IMR-90 (cell line): ENCODE data around the gene GAB1. TPM values are rescaled to one million over a fixed set of nuclear protein-coding genes. Genes with fewer than 3 reads are reported as not detected.

Experiments used
- ATAC-seq: fragments of 200-7000 bp; cut with Tn5 transposase; 2 replicates; pipeline ENCODE4 v1.9.1; 2020; ENCODE audit warnings: low read depth, mild to moderate bottlenecking, moderate library complexity
- BruUV-seq: library from RNA; stranded (reverse); fragments of 400-500 nt; replicated peaks from 2 replicates; lab custom pipeline; 2021; lab: Mats Ljungman, UMichigan
- CTCF ChIA-PET: fragments of 300-600 bp; formaldehyde crosslinking; extraction: SDS; loops from one replicate; lab custom pipeline; 2021; ENCODE audit warnings: antibody characterized with exemption; lab: Yijun Ruan, JAX
- POLR2A ChIA-PET: fragments of 300-600 bp; sonication (Branson Sonifier 250); formaldehyde crosslinking; loops from one replicate; lab custom pipeline; 2022; ENCODE audit warnings: antibody characterized with exemption; ENCODE audit not compliant: unreplicated experiment; lab: Charles Lee
- DNase-seq: peaks from one replicate; pipeline ENCODE4 v3.0.0; 2013
- H2AFZ ChIP-seq: replicated peaks from 2 replicates; pipeline ENCODE3; 2013; ENCODE audit warnings: low read length, mild to moderate bottlenecking; ENCODE audit not compliant: poor library complexity
- H2AK5ac ChIP-seq: 2 replicates; pipeline ENCODE4 v1.6.1; 2013; ENCODE audit warnings: low read depth, low read length, inconsistent platforms
- H2AK9ac ChIP-seq: replicated peaks from 2 replicates; pipeline ENCODE3; 2013; ENCODE audit warnings: mild to moderate bottlenecking, low read depth, low read length, moderate library complexity; ENCODE audit not compliant: poor library complexity
- H2BK120ac ChIP-seq: 2 replicates; pipeline ENCODE4 v1.6.1; 2013; ENCODE audit warnings: low read depth, low read length, inconsistent platforms
- H2BK15ac ChIP-seq: 3 replicates; pipeline ENCODE4 v1.6.1; 2013; ENCODE audit warnings: low read depth, low read length, inconsistent platforms
- H2BK20ac ChIP-seq: 2 replicates; pipeline ENCODE4 v1.6.1; 2013; ENCODE audit warnings: low read depth, mild to moderate bottlenecking, inconsistent platforms, low read length, moderate library complexity
- H2BK5ac ChIP-seq: 2 replicates; pipeline ENCODE4 v1.6.1; 2013; ENCODE audit warnings: mild to moderate bottlenecking, low read depth, low read length, inconsistent platforms; ENCODE audit not compliant: poor library complexity, severe bottlenecking
- H3K14ac ChIP-seq: replicated peaks from 2 replicates; pipeline ENCODE4 v1.6.1; 2013; ENCODE audit warnings: low read depth, low read length, inconsistent platforms
- H3K18ac ChIP-seq: 2 replicates; pipeline ENCODE4 v1.6.1; 2013; ENCODE audit warnings: low read depth, low read length, control low read depth
- H3K23ac ChIP-seq: 2 replicates; pipeline ENCODE4 v1.6.1; 2013; ENCODE audit warnings: low read depth, low read length, inconsistent platforms
- H3K27ac ChIP-seq: 2 replicates; pipeline ENCODE4 v1.5.1; 2013; ENCODE audit warnings: mild to moderate bottlenecking, control low read depth, low read length; ENCODE audit not compliant: insufficient read depth
- H3K27me3 ChIP-seq: 2 replicates; pipeline ENCODE4 v1.6.1; 2013; ENCODE audit warnings: low read length; ENCODE audit not compliant: control insufficient read depth, insufficient read depth
- H3K36me3 ChIP-seq: 2 replicates; pipeline ENCODE4 v1.6.1; 2013; ENCODE audit warnings: low read length, mixed read lengths; ENCODE audit not compliant: control insufficient read depth, insufficient read depth
- H3K4ac ChIP-seq: 2 replicates; pipeline ENCODE4 v1.6.1; 2013; ENCODE audit warnings: low read depth, low read length, inconsistent platforms
- H3K4me1 ChIP-seq: 2 replicates; pipeline ENCODE4 v1.6.1; 2013; ENCODE audit warnings: low read length, mixed read lengths; ENCODE audit not compliant: control insufficient read depth, insufficient read depth
- H3K4me2 ChIP-seq: 2 replicates; pipeline ENCODE4 v1.6.1; 2013; ENCODE audit warnings: low read depth, mild to moderate bottlenecking, control low read depth, low read length, moderate library complexity
- H3K4me3 ChIP-seq: 2 replicates; pipeline ENCODE4 v1.5.1; 2013; ENCODE audit warnings: low read depth, mild to moderate bottlenecking, control low read depth, low read length, moderate library complexity; ENCODE audit not compliant: insufficient read depth
- H3K56ac ChIP-seq: 2 replicates; pipeline ENCODE4 v1.6.1; 2013; ENCODE audit warnings: low read length, inconsistent platforms; ENCODE audit not compliant: insufficient read depth; ENCODE audit errors: extremely low read depth
- H3K79me1 ChIP-seq, 2 experiments: 2 replicates each; pipeline ENCODE4 v1.6.1; 2013; ENCODE audit warnings: low read length in 2 of 2, inconsistent platforms in 1 of 2, low read depth in 1 of 2
- H3K9ac ChIP-seq: 2 replicates; pipeline ENCODE4 v1.6.1; 2013; ENCODE audit warnings: low read depth, low read length, control low read depth
- H3K9me1 ChIP-seq: 2 replicates; pipeline ENCODE4 v1.6.1; 2013; ENCODE audit warnings: low read length, inconsistent platforms; ENCODE audit not compliant: insufficient read depth
- H3K9me3 ChIP-seq: 2 replicates; pipeline ENCODE4 v1.6.1; 2013; ENCODE audit warnings: low read length; ENCODE audit not compliant: control insufficient read depth, insufficient read depth
- H4K20me1 ChIP-seq: 2 replicates; pipeline ENCODE4 v1.6.1; 2013; ENCODE audit warnings: low read length, inconsistent platforms; ENCODE audit not compliant: insufficient read depth
- H4K5ac ChIP-seq: 2 replicates; pipeline ENCODE4 v1.6.1; 2013; ENCODE audit warnings: mild to moderate bottlenecking, low read depth, low read length, control low read depth
- H4K8ac ChIP-seq, 2 experiments: 2 replicates each; pipeline ENCODE4 v1.6.1; 2013; ENCODE audit warnings: low read depth in 2 of 2, low read length in 2 of 2, control low read depth in 1 of 2, inconsistent platforms in 1 of 2
- H4K91ac ChIP-seq: 2 replicates; pipeline ENCODE4 v1.6.1; 2013; ENCODE audit warnings: low read depth, low read length, inconsistent platforms; ENCODE audit not compliant: insufficient read depth
- BHLHE40 ChIP-seq: fragments of 150-350 bp; IDR thresholded peaks from 2 replicates; pipeline ENCODE4 v1.6.1; 2016; ENCODE audit warnings: mild to moderate bottlenecking, low read depth, low read length
- CEBPB ChIP-seq: IDR thresholded peaks from 2 replicates; pipeline ENCODE4 v1.6.1; 2012; ENCODE audit warnings: low read depth, low read length, improper control_type of control experiment
- CHD1 ChIP-seq: IDR thresholded peaks from 2 replicates; pipeline ENCODE4 v1.6.1; 2012; ENCODE audit warnings: low read depth, low read length, improper control_type of control experiment
- MAFK ChIP-seq: IDR thresholded peaks from 2 replicates; pipeline ENCODE4 v1.6.1; 2012; ENCODE audit warnings: low read depth, low read length, improper control_type of control experiment
- MAZ ChIP-seq: IDR thresholded peaks from 2 replicates; pipeline ENCODE4 v1.6.1; 2012; ENCODE audit warnings: low read depth, mild to moderate bottlenecking, low read length, improper control_type of control experiment, moderate library complexity, borderline replicate concordance
- NFE2L2 ChIP-seq: fragments of 150-350 bp; IDR thresholded peaks from 2 replicates; pipeline ENCODE4 v1.6.1; 2016; ENCODE audit warnings: low read depth, mild to moderate bottlenecking, low read length
- POLR2A ChIP-seq: IDR thresholded peaks from 2 replicates; pipeline ENCODE4 v1.6.1; 2012; ENCODE audit warnings: mild to moderate bottlenecking, low read depth, low read length
- RAD21 ChIP-seq: IDR thresholded peaks from 2 replicates; pipeline ENCODE4 v1.6.1; 2012; ENCODE audit warnings: low read length, improper control_type of control experiment
- RCOR1 ChIP-seq: IDR thresholded peaks from 2 replicates; pipeline ENCODE4 v1.6.1; 2012; ENCODE audit warnings: mild to moderate bottlenecking, low read length, improper control_type of control experiment; ENCODE audit not compliant: insufficient replicate concordance
- RFX5 ChIP-seq: IDR thresholded peaks from 2 replicates; pipeline ENCODE4 v1.8.0; 2012; ENCODE audit warnings: low read depth, mild to moderate bottlenecking, low read length, moderate library complexity
- SMC3 ChIP-seq: fragments of 150-350 bp; IDR thresholded peaks from 2 replicates; pipeline ENCODE4 v1.6.1; 2016; ENCODE audit warnings: low read depth, mild to moderate bottlenecking, antibody characterized with exemption, low read length, moderate library complexity
- WGBS, 2 experiments: methylation state at CpG; one replicate each; pipeline versions ENCODE4 v1.1.5 to v1.1.7; 2013; ENCODE audit warnings: missing lambda C conversion rate in 2 of 2; ENCODE audit not compliant: insufficient read length in 1 of 2; ENCODE audit errors: extremely low coverage in 2 of 2; 5-methylcytosine and 5-hydroxymethylcytosine counted together
- dilution Hi-C: fragments of 300-500 bp; cut with HindIII; formaldehyde crosslinking; loops from one replicate; pipeline ENCODE4 v1.14.3; 2018; ENCODE audit warnings: low sequenced_read_pairs; ENCODE audit not compliant: unreplicated experiment
- in situ Hi-C: fragments of 300-500 bp; cut with MboI; formaldehyde crosslinking; loops from 3 replicates; pipeline ENCODE4 v1.14.3; 2019; ENCODE audit warnings: low sequenced_read_pairs, inconsistent platforms, mixed read lengths
- intact Hi-C: fragments of 100-400 bp; cut with micrococcal nuclease; formaldehyde crosslinking; loops from 2 replicates; pipeline ENCODE4 v1.10.0; 2022
- polyA plus RNA-seq, 3 experiments: library from polyadenylated mRNA; depleted of rRNA; stranded (reverse); fragments of >200 nt; gene quantifications; 2 replicates each; pipeline ENCODE4 v1.2.3, GENCODE V29; 2012; ENCODE audit warnings: low replicate concordance in 1 of 3
- total RNA-seq: library from RNA; depleted of rRNA; stranded (reverse); fragments of >200 nt; gene quantifications from 2 replicates; pipeline ENCODE4 v1.2.3, GENCODE V29; 2012
- TF ChIP-seq, protein P1 (sequence below): conservative IDR thresholded peaks from 2 replicates; pipeline ENCODE4 v1.5.1; 2012; ENCODE audit warnings: mild to moderate bottlenecking, low read depth, low read length, improper control_type of control experiment
- TF ChIP-seq, protein P2 (sequence below): fragments of 150-350 bp; IDR thresholded peaks from 2 replicates; pipeline ENCODE4 v1.6.1; 2016; ENCODE audit warnings: low read depth, mild to moderate bottlenecking, low read length, moderate library complexity, borderline replicate concordance
- TF ChIP-seq, protein P3 (sequence below): fragments of 150-350 bp; IDR thresholded peaks from 2 replicates; pipeline ENCODE4 v1.6.1; 2017; ENCODE audit warnings: mild to moderate bottlenecking, antibody characterized with exemption, low read length, low read depth

GAB1 gene
- total and polyA plus RNA-seq, 2 of the 4 experiments (the other 2 are of a cell fraction), result 2.8 to 12.0 TPM

DNA sequence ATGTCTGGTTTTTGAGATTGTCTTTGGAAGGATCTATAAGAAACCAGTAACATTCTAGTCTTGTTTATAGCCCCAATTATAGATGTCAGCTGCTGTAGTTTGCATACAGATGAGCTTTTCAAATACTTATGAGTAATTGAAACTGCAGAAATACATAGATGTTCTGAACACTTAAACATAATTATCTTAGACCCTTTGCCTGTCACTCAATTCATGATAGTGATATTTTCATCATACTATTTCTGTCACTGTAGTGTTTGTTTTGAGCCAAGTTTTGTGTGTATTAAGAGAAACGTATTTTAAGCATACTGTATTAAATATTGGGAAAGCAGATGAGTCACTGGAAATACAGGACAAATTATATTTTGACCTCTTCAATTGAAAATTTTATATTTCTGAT is 107.1 kb downstream of the GAB1 start:
- no TSS peak for BruUV-seq
- H4K91ac ChIP-seq, result no peak overlapping the region
- no peak overlapping the region for H3K18ac ChIP-seq
- CTCF ChIA-PET, result interaction anchor here (0.9 to 1.4 kb wide), 2 partner anchors 10 to 17 kb away, joined by 3 read pairs; no protein-coding TSS in a partner anchor
- intact Hi-C loops (no loop called here), dilution Hi-C loops (no loop called here), in situ Hi-C loops (no loop called here)
- H3K9ac ChIP-seq, result no peak overlapping the region
- POLR2A ChIA-PET, result no interaction called here
- H4K20me1 ChIP-seq, result no peaks in the 10 kb centered on the region
- TF ChIP-seq SMC3 (no peak), RFX5 (no peak), CHD1 (no peak), MAZ (no peak), POLR2A (no peak), RCOR1 (no peak), CEBPB (no peak), NFE2L2 (no peak), BHLHE40 (no peak), MAFK (no peak), RAD21 (no peak)
- TF ChIP-seq, protein P1, sequence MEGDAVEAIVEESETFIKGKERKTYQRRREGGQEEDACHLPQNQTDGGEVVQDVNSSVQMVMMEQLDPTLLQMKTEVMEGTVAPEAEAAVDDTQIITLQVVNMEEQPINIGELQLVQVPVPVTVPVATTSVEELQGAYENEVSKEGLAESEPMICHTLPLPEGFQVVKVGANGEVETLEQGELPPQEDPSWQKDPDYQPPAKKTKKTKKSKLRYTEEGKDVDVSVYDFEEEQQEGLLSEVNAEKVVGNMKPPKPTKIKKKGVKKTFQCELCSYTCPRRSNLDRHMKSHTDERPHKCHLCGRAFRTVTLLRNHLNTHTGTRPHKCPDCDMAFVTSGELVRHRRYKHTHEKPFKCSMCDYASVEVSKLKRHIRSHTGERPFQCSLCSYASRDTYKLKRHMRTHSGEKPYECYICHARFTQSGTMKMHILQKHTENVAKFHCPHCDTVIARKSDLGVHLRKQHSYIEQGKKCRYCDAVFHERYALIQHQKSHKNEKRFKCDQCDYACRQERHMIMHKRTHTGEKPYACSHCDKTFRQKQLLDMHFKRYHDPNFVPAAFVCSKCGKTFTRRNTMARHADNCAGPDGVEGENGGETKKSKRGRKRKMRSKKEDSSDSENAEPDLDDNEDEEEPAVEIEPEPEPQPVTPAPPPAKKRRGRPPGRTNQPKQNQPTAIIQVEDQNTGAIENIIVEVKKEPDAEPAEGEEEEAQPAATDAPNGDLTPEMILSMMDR, result no peak
- TF ChIP-seq, protein P2, sequence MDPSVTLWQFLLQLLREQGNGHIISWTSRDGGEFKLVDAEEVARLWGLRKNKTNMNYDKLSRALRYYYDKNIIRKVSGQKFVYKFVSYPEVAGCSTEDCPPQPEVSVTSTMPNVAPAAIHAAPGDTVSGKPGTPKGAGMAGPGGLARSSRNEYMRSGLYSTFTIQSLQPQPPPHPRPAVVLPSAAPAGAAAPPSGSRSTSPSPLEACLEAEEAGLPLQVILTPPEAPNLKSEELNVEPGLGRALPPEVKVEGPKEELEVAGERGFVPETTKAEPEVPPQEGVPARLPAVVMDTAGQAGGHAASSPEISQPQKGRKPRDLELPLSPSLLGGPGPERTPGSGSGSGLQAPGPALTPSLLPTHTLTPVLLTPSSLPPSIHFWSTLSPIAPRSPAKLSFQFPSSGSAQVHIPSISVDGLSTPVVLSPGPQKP, result no peak
- TF ChIP-seq, protein P3, sequence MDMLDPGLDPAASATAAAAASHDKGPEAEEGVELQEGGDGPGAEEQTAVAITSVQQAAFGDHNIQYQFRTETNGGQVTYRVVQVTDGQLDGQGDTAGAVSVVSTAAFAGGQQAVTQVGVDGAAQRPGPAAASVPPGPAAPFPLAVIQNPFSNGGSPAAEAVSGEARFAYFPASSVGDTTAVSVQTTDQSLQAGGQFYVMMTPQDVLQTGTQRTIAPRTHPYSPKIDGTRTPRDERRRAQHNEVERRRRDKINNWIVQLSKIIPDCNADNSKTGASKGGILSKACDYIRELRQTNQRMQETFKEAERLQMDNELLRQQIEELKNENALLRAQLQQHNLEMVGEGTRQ, result no peak
- H3K4ac ChIP-seq, result no peak overlapping the region
- DNase-seq (no peak), ATAC-seq (no peak)
- no peak overlapping the region for H2AFZ ChIP-seq
- peaks cover 0 to 4% of the 10 kb centered on the region in 2 experiments; a peak in 1 of 4 replicates for H3K79me1 ChIP-seq
- no peaks in the 10 kb centered on the region for H3K27me3 ChIP-seq
- H3K36me3 ChIP-seq, result peaks cover 6% of the 10 kb centered on the region
- H2AK9ac ChIP-seq, result no peak overlapping the region
- H3K56ac ChIP-seq, result no peak overlapping the region
- H3K4me3 ChIP-seq, result no peak overlapping the region
- no peak overlapping the region for H2BK15ac ChIP-seq
- H2BK20ac ChIP-seq, result no peak overlapping the region
- no peak overlapping the region for H3K14ac ChIP-seq
- no peaks in the 10 kb centered on the region for H3K9me3 ChIP-seq
- no peak overlapping the region for H3K23ac ChIP-seq
- no peak overlapping the region for H2BK5ac ChIP-seq
- no peaks in the 10 kb centered on the region for H3K4me1 ChIP-seq
- H3K27ac ChIP-seq, result no peak overlapping the region
- H3K9me1 ChIP-seq, result no peaks in the 10 kb centered on the region
- H4K5ac ChIP-seq, result no peak overlapping the region
- no peak overlapping the region for H2BK120ac ChIP-seq
- H4K8ac ChIP-seq, result no peak overlapping the region
- no peak overlapping the region for H2AK5ac ChIP-seq
- H3K4me2 ChIP-seq, result no peak overlapping the region
- no CpG with 5 or more reads among the region's 1 CpG for WGBS, 2 experiments
